GM12864 (cell line): ENCODE data around the gene CDKAL1.
"Not testable (repeated sequence)": the region's sequence is repeated elsewhere in the genome, so short reads cannot be mapped to it uniquely, and the experiment has no call there.

Experiments
- DNase-seq: peaks from one replicate; pipeline ENCODE4 v3.0.0-alpha.2; 2011; ENCODE audit warnings: low read depth
- H3K4me3 ChIP-seq: 2 replicates; pipeline ENCODE4 v1.5.1; 2011; ENCODE audit warnings: mild to moderate bottlenecking, low read depth, low read length, control low read depth
- CTCF ChIP-seq: IDR thresholded peaks from 2 replicates; pipeline ENCODE4 v1.5.1; 2011; ENCODE audit warnings: low read depth, mild to moderate bottlenecking, moderate library complexity, low read length, control low read depth, inconsistent platforms; ENCODE audit errors: missing control alignments

CDKAL1 gene

DNA sequence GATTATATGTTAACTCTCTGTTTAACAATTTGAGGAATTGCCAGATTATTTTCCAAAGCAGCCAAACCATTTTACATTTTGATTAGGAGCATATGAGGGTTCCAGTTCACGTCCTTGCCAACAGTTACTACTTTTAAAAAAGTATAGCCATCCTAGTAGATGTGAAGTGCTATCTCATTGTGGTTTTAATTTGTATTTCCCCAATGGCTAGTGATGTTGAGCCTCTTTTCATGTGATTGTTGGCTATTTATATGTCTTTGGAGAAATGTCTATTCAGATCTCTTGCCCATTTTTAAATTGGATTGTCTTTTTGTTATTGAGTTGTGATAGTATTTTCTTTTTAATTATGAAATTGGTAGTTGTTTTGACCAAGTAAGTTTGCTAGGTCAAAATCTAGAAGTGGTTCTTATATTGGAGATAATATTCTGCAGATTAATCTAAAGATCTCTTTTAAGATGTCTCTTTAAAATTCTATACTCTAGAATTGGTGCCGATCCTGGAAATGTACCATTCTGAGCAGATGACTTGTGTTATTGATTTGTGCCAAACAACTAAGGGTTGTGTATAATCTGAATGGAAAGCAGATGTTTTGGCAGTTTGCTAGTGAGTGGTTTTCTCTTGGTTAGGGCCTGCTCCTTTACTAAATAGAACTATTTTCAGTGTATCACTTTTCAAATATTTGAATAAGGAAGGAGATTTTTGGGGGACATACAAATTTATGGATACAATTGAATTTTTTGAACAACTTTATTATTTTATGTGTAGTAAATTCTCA is 99.5 kb downstream of the CDKAL1 start:
- no peak for DNase-seq
- TF ChIP-seq CTCF: no peak
- no peak overlapping the region for H3K4me3 ChIP-seq

GRCh38 chr6:20639161-20639560 is 104.9 kb downstream of the CDKAL1 start:
- no peak for DNase-seq
- H3K4me3 ChIP-seq: no peak overlapping the region
- no peak for TF ChIP-seq CTCF

GRCh38 chr6:20640181-20640580 is 105.9 kb downstream of the CDKAL1 start:
- TF ChIP-seq CTCF: no peak
- H3K4me3 ChIP-seq: no peak overlapping the region
- DNase-seq: no peak

GRCh38 chr6:20642441-20642840 is 108.2 kb downstream of the CDKAL1 start:
- DNase-seq: no peak
- TF ChIP-seq CTCF: no peak
- no peak overlapping the region for H3K4me3 ChIP-seq

DNA sequence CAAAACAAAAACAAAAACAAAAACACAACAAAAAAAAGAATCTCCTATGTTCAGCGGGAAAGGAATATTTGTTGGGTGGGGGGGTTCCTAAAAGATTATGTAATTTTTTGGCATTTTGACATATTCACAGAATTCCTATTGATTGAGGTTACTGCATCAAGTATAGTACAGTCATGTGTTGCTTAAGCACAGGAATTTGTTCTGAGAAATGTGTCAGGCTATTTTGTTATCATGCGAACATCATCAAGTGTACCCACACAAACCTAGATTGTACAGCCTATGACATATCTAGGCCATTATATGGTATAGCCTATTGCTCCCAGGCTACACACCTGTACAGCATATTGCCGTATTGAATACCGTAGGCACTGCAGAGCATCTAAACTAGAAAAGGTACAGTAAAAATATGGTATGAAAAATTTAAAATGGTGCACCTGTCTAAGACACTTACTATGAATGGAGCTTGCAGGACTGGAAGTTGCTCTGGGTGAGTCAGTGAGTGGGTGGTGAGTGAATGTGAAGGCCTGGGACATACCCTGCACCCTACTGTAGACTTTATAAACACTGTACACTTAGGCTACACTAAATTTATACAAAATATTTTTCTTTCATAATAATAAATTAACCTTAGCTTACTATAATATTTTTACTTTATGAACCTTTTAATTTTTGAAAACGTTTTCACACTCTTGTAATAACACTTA is 110.6 kb downstream of the CDKAL1 start:
- no peak overlapping the region for H3K4me3 ChIP-seq
- no peak for TF ChIP-seq CTCF
- DNase-seq: no peak

- not testable (repeated sequence) for H3K4me3 ChIP-seq, DNase-seq
These were observed 111.3 kb downstream of the CDKAL1 start for GRCh38 chr6:20645572-20645971.

GRCh38 chr6:20647585-20647984 is 113.3 kb downstream of the CDKAL1 start:
- TF ChIP-seq CTCF: no peak
- DNase-seq: no peak
- H3K4me3 ChIP-seq: no peak overlapping the region

- DNase-seq, H3K4me3 ChIP-seq: not testable (repeated sequence)
These were observed 115.6 kb downstream of the CDKAL1 start for GRCh38 chr6:20649696-20650470.
